ENCODE data around the gene MAPRE3. TPM values are rescaled to one million over a fixed set of nuclear protein-coding genes. Genes with fewer than 3 reads are reported as not detected.
"Not testable (repeated sequence)": the region's sequence is repeated elsewhere in the genome, so short reads cannot be mapped to it uniquely, and the experiment has no call there.

The MAPRE3 gene
- 1 to 10 TPM; 2.7 TPM for total RNA-seq

DNA sequence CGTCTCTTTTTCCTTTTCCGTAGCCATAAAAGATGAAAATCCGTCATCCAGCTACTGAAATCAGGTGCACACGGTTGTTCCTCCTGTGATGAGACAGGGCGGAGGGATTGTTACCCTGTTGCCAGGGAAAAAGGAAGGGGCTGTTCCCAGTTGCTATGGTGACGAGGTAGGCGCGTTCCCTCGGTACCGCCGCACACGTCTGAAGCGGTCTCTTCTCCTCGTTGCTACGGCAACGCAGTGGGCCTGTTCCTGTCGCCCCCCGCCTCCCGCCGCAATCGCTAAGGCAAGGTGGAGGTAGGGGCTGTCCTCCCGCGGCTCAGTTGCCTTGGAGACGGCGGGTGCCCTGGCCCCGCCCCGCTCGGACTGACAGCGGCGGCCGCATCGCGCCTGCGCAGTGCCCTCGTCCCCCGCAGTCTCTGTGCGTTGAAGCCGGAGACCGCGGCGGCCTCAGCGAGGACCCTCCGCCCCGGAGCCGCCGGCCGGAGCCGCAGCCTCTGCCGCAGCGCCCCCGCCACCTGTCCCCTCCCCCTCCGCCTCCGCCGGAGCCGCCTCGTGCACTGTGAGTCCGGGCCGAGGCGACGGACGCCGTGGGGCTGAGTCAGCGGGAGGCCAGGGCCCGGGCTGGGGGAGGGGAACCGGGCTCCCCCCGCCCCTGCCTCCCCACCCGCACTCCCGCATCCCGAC is at the start of gene MAPRE3:
MAPRE3 (plus strand) TSS at position 394 of the 684 bp plus-strand sequence. CDS start 51,582 bp downstream, outside the sequence.
- peaks cover 21% of the 10 kb centered on the region for H3K4me1 Mint-ChIP-seq
- peak within 1 kb of the TSS; percentile 63 for H3K4me3 Mint-ChIP-seq
- no peaks in the 10 kb centered on the region for H3K9me3 Mint-ChIP-seq
- CTCF ChIA-PET, result interaction anchor here (0.9 to 1.6 kb wide), 3 partner anchors 9 to 12 kb away, joined by 3 to 5 read pairs (median 5); no protein-coding TSS in a partner anchor
- no peak within 1 kb of the TSS for H3K27ac Mint-ChIP-seq
- no peaks in the 10 kb centered on the region for H3K36me3 Mint-ChIP-seq (ENCODE audit: low read depth)
- POLR2A ChIA-PET, result interaction anchor here (0.7 kb wide), 1 partner anchor 937 kb away, joined by 3 read pairs; no protein-coding TSS in a partner anchor
- peak; percentile 78 for DNase-seq
- H3K27me3 Mint-ChIP-seq, result peaks cover 42% of the 10 kb centered on the region

DNA sequence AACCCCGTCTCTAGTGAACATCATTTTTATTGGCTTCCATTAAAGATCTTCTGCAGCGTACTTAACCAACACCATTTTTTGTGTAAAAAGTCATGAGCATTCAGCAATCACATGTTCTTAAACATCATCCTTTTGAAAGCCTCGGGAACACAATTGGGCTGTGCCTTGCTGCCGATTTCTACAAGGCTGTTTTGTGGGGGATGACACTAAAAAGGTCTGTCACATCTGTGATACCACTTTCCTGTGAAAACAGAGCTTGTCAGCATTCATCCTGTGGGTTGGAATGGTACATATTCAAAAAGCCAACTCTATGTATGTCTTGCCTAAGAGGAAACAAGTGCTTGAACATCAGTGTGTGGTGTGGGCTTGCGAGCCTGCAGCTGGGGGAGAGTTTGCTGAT is 49.1 kb upstream of the MAPRE3 start:
- Mint-ChIP-seq H3K9me3 (no peaks in the 10 kb centered on the region), H3K4me1 (peaks cover 2% of the 10 kb centered on the region), H3K27me3 (peaks cover 24% of the 10 kb centered on the region), H3K27ac (no peak overlapping the region), H3K36me3 (ENCODE audit: low read depth) (no peaks in the 10 kb centered on the region), H3K4me3 (no peak overlapping the region)
- ChIA-PET POLR2A (no interaction called here), CTCF (interaction anchor here (1.8 to 2.6 kb wide), 2 partner anchors 12 to 75 kb away, joined by 5 to 50 read pairs; partner anchors contain the start of gene DPYSL5)
- no peak for DNase-seq

DNA sequence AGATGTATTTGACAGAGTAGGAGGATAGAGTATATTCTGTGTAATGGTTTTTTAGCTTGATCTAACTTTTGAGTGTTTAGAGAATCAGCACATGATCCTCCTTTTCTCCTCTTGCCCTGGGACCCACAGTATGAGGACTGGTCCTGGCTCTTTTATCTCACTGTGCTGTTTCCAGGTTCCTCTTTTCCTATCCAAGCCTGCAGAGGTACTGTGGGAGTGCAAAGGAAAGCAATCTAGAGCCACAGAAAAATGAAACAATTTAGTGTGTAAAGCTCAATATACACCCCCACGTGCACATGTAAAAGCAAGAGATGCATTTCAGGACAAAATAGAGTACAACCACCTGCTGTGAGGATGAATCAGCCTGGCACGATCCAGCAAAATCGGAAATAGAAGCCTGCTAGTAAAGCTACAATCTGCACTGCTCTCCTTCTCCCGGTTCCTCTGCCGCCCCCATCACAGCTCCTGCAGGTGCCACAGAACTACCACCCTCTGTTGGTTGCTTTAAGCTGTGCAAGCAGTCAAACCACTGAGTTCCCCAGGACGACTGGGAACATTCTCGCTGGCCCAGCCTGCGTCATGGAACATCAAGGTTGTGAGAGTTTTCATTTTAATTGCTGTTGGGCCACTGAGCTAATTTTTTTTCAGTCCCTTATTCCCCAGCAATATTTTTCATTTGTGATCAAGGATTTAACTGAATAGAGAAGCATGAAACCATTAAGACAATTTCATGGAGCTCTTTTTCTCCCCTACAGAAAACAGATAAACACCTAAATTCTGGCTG is 47.8 kb upstream of the MAPRE3 start:
- H3K4me1 Mint-ChIP-seq, result peaks cover 2% of the 10 kb centered on the region
- peak; percentile 31 for DNase-seq
- H3K9me3 Mint-ChIP-seq, result no peaks in the 10 kb centered on the region
- H3K4me3 Mint-ChIP-seq, result no peak overlapping the region
- CTCF ChIA-PET, result interaction anchor here (0.8 to 2.6 kb wide), 14 partner anchors 10 to 263 kb away, joined by 3 to 50 read pairs (median 4); partner anchors contain the start of genes CENPA and DPYSL5
- no peaks in the 10 kb centered on the region for H3K36me3 Mint-ChIP-seq (ENCODE audit: low read depth)
- H3K27me3 Mint-ChIP-seq, result peaks cover 24% of the 10 kb centered on the region
- POLR2A ChIA-PET, result interaction anchor here (0.9 kb wide), 1 partner anchor 77 kb away, joined by 3 read pairs; no protein-coding TSS in a partner anchor
- no peak overlapping the region for H3K27ac Mint-ChIP-seq

DNA sequence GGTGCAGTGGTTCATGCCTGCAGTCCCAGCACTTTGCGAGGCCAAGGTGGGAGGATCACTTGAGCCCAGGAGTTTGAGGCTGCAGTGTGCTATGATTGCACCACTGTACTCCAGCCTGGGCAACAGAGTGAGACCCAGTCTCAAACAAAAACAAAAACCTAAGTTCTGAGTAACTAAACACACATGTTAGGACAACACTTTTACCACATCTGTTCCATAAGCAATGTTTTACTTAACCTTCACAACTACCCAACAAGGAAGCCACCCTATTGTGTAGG is 47.3 kb upstream of the MAPRE3 start:
- POLR2A ChIA-PET, result interaction anchor here (0.9 kb wide), 1 partner anchor 77 kb away, joined by 3 read pairs; no protein-coding TSS in a partner anchor

DNA sequence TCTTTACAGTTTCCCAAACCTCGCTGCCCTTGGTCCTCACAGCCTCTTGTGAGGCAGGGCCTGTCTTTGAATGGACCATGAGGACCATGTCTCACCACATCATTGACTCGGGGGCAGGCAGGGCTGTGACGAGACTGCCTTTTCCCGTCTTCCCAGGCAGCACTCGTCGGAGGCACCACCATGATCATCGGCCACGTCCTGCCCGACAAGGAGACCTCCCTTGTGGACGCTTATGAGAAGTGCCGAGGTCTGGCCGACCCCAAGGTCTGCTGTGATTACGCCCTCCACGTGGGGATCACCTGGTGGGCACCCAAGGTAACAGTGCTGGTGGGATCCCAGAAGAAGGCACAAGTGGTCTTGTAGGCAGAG is 45.7 kb upstream of the MAPRE3 start:
- ChIA-PET CTCF (no interaction called here), POLR2A (no interaction called here)
- H3K27me3 Mint-ChIP-seq, result peaks cover 18% of the 10 kb centered on the region
- DNase-seq, result no peak
- no peaks in the 10 kb centered on the region for H3K36me3 Mint-ChIP-seq (ENCODE audit: low read depth)
- no peak overlapping the region for H3K27ac Mint-ChIP-seq
- no peak overlapping the region for H3K4me3 Mint-ChIP-seq
- H3K4me1 Mint-ChIP-seq, result peaks cover 2% of the 10 kb centered on the region
- no peaks in the 10 kb centered on the region for H3K9me3 Mint-ChIP-seq

More for the DNA sequence above, 47.3 kb upstream of the MAPRE3 start:
- not testable (repeated sequence) for H3K4me1 Mint-ChIP-seq; H3K36me3 Mint-ChIP-seq (ENCODE audit: low read depth); H3K27ac Mint-ChIP-seq; DNase-seq; H3K4me3 Mint-ChIP-seq; H3K9me3 Mint-ChIP-seq
- peaks cover 24% of the 10 kb centered on the region for H3K27me3 Mint-ChIP-seq
- CTCF ChIA-PET, result interaction anchor here (0.9 to 2.6 kb wide), 11 partner anchors 11 to 263 kb away, joined by 3 to 50 read pairs (median 5); partner anchors contain the start of genes CENPA and DPYSL5

DNA sequence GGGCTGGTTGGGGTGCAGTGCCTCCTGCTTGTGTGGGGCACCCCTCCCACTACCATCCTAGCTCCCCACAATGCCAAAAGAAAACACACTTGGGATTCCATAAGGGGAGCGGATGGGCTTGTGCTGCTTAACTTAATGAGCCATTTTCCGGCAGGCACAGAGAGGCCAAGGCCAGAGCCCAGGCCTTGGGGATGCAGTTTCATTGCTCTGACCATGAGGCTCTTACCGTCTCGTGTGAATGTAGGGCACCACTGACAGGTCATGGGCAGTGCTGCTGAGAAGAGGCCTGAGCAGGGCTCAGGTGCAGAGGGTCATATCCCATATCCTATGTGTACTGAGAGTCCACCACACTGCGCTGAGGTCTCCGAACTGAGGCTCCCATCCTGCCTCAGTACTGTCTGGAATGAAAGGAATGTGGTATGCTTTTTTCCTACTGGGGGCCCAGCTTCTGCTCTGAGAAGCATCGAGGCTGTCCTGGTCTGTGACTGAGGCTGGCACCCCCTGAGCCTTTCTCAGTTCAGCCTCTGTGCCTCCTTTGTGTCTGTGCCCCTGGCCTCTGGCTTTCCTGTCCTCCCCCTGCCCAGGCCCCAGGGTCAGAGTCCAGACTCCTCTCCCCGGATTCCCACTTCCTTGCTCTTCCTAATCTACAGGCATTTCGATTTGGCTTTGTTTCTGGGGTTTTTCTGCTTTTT is 45.2 kb upstream of the MAPRE3 start:
- H3K36me3 Mint-ChIP-seq (ENCODE audit: low read depth), result no peaks in the 10 kb centered on the region
- H3K9me3 Mint-ChIP-seq, result no peaks in the 10 kb centered on the region
- no peak for DNase-seq
- H3K4me1 Mint-ChIP-seq, result peaks cover 2% of the 10 kb centered on the region
- H3K4me3 Mint-ChIP-seq, result no peak overlapping the region
- CTCF ChIA-PET, result interaction anchor here (0.8 to 0.9 kb wide), 2 partner anchors 15 to 355 kb away, joined by 3 read pairs; no protein-coding TSS in a partner anchor
- H3K27me3 Mint-ChIP-seq, result peaks cover 18% of the 10 kb centered on the region
- no peak overlapping the region for H3K27ac Mint-ChIP-seq
- POLR2A ChIA-PET, result no interaction called here

DNA sequence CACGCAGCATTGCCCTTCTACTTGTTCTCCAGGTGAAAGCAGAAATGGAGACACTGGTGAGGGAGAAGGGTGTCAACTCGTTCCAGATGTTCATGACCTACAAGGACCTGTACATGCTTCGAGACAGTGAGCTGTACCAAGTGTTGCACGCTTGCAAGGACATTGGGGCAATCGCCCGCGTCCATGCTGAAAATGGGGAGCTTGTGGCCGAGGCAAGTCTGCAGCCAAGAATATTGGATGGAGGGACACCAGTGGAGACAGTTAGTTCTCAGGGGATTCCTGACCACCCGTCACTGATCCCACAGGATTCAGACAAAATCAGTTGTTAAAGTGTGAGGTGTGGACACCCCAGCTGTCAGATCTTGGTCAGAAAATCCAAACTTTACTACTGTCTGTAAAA is 43.2 kb upstream of the MAPRE3 start:
- Mint-ChIP-seq H3K4me3 (no peak overlapping the region), H3K27ac (no peak overlapping the region), H3K9me3 (no peaks in the 10 kb centered on the region), H3K4me1 (peaks cover 2% of the 10 kb centered on the region), H3K36me3 (ENCODE audit: low read depth) (no peaks in the 10 kb centered on the region), H3K27me3 (peaks cover 17% of the 10 kb centered on the region)
- ChIA-PET POLR2A (no interaction called here), CTCF (interaction anchor here (0.9 kb wide), 1 partner anchor 81 kb away, joined by 3 read pairs; no protein-coding TSS in a partner anchor)
- no peak for DNase-seq

DNA sequence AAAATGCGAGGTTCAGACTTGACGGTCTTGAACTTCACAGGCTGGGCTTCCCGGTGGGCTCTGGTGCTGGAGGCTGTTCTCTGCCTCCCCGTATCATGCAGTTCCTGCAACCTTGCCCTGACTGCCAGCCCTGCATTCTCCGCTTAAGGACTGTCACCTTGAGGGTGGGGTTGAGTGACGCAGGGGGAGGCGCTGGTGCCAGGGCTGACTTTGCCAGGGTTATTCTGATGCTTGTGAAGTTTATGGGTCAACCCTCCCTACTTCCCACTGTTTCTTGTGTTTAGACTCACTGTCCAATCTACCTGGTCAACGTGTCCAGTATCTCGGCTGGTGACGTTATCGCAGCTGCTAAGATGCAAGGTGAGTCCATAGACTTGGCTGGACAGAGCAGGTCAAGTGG is 37.5 kb upstream of the MAPRE3 start:
- Mint-ChIP-seq H3K36me3 (ENCODE audit: low read depth) (no peaks in the 10 kb centered on the region), H3K27me3 (peaks cover 7% of the 10 kb centered on the region), H3K4me1 (no peaks in the 10 kb centered on the region), H3K4me3 (no peak overlapping the region), H3K9me3 (no peaks in the 10 kb centered on the region), H3K27ac (no peak overlapping the region)
- CTCF ChIA-PET, result interaction anchor here (1.6 kb wide), 1 partner anchor 9 kb away, joined by 3 read pairs; no protein-coding TSS in a partner anchor
- no peak for DNase-seq
- POLR2A ChIA-PET, result no interaction called here

DNA sequence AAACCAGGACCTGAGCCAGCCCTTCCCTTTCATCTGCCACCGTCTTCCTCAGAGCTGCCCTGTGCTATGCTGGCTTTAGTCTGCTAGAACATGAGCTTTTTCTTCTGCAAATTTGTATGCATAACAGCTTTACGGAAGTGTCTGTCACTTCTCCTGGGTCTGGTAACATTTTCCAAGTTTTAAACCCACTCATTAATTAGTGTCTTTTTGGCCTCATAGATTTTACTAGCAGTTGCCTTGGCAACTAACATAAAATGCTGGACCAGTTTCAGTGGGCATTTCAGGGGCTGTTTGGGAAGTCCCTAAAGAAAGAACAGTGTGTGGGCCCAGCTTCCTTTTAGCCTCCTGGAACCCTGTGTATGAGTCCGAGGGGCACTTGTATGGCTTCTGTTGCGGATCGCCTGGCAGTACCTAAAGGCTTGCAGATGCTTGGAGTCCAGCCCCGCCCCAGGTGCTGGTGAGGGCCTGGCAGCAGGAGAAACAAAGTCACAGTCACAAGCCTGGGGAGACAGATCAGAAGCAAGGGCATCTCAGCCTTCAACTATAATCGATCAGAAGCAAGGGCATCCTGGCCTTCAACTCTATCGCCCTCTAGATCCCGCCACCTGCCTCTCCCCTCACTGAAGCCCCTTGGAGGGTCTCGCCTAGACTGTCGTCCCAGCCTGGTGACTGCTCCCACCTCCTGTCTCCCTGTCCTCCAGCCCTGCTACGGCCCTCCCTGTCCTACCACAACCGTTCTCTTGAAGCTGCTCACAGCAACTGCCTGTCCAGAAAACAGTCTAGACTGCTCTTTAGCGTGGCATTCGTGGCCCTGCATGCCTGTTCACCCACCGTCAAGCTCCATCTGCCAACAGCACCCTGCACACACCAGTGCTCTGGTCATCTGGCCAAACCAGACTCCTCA is 36.8 kb upstream of the MAPRE3 start:
- no peaks in the 10 kb centered on the region for H3K9me3 Mint-ChIP-seq
- no peak overlapping the region for H3K4me3 Mint-ChIP-seq
- H3K4me1 Mint-ChIP-seq, result no peaks in the 10 kb centered on the region
- CTCF ChIA-PET, result interaction anchor here (1.1 to 1.6 kb wide), 2 partner anchors 8 to 87 kb away, joined by 3 to 5 read pairs; no protein-coding TSS in a partner anchor
- POLR2A ChIA-PET, result no interaction called here
- peaks cover 7% of the 10 kb centered on the region for H3K27me3 Mint-ChIP-seq
- DNase-seq, result no peak
- no peaks in the 10 kb centered on the region for H3K36me3 Mint-ChIP-seq (ENCODE audit: low read depth)
- H3K27ac Mint-ChIP-seq, result no peak overlapping the region

DNA sequence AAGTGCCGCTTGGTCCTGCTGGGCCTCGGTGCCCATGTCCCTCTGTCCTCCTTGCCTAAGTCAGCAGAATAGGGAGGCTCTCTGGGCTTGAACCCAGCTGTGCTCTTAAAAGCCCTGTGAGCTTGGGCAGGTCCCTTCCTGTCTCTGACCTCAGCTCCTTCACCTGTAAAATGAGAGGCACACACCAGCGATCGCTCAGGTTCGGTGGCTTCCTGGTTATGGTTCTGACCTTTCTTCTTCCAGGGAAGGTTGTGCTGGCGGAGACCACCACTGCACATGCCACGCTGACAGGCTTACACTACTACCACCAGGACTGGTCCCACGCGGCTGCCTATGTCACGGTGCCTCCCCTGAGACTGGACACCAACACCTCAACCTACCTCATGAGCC is 36.1 kb upstream of the MAPRE3 start:
- Mint-ChIP-seq H3K36me3 (ENCODE audit: low read depth) (no peaks in the 10 kb centered on the region), H3K4me1 (no peaks in the 10 kb centered on the region), H3K27ac (no peak overlapping the region), H3K4me3 (no peak overlapping the region), H3K27me3 (peaks cover 7% of the 10 kb centered on the region), H3K9me3 (no peaks in the 10 kb centered on the region)
- CTCF ChIA-PET, result interaction anchor here (1.1 kb wide), 1 partner anchor 88 kb away, joined by 5 read pairs; no protein-coding TSS in a partner anchor
- POLR2A ChIA-PET, result no interaction called here
- no peak for DNase-seq

DNA sequence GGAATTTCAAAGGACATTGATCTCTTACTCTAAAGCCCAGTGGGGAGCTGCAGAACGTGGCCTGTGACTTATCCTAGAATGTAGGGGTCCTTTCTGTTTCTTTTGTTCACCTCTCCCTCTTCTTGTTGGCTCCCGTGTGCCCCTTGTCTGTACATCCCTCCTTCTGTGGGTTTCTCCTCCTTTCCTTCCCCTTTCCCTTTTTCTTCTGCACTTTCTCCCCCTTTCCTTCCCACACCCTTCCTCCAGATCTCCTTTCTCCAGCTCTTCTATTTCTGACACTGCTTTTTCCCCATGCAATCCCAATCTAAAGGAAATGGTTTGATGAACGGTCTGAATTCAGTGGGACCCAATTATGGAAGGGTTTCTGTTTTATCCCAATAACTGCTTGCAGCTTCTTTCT is 35.5 kb upstream of the MAPRE3 start:
- H3K27me3 Mint-ChIP-seq, result peaks cover 11% of the 10 kb centered on the region
- DNase-seq, result no peak
- H3K9me3 Mint-ChIP-seq, result no peaks in the 10 kb centered on the region
- POLR2A ChIA-PET, result no interaction called here
- H3K27ac Mint-ChIP-seq, result no peak overlapping the region
- H3K4me3 Mint-ChIP-seq, result no peak overlapping the region
- H3K4me1 Mint-ChIP-seq, result no peaks in the 10 kb centered on the region
- no peaks in the 10 kb centered on the region for H3K36me3 Mint-ChIP-seq (ENCODE audit: low read depth)
- CTCF ChIA-PET, result interaction anchor here (1.1 kb wide), 1 partner anchor 88 kb away, joined by 5 read pairs; no protein-coding TSS in a partner anchor

DNA sequence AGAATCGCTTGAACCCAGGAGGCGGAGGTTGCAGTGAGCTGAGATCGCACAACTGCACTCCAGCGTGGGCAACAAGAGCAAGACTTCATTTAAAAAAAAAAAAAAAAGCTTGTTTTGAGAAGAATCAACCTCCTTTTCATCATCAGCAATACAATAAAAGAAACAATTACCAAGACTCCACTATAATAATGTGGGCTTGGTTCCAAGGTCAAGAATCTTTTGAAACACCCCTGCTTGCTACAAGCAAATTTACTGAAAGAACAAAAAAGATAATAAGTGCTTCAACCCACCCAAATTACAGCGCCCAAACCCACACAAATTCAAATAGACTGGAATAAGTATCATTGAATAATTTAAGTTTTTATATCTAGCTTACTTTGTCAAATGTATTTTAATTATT is 33.6 kb upstream of the MAPRE3 start:
- ChIA-PET CTCF (interaction anchor here (1.3 to 1.6 kb wide), 2 partner anchors 14 to 91 kb away, joined by 3 to 5 read pairs; no protein-coding TSS in a partner anchor), POLR2A (no interaction called here)
- H3K36me3 Mint-ChIP-seq (ENCODE audit: low read depth), result no peaks in the 10 kb centered on the region
- no peak overlapping the region for H3K4me3 Mint-ChIP-seq
- no peaks in the 10 kb centered on the region for H3K9me3 Mint-ChIP-seq
- no peaks in the 10 kb centered on the region for H3K4me1 Mint-ChIP-seq
- DNase-seq, result no peak
- H3K27me3 Mint-ChIP-seq, result peaks cover 13% of the 10 kb centered on the region
- no peak overlapping the region for H3K27ac Mint-ChIP-seq

All from activated CD4-positive, alpha-beta memory T cell treated with anti-CD3 and anti-CD28 coated beads, Interleukin-2, amount 10 ng/mL, durations not matched to agents 7 days and 5 days (primary cell).